ENCODE measurements around the gene PHLDA2.

- TF ChIP-seq CTCF (IDR thresholded peaks at IDR 0.05; ENCODE audit: borderline replicate concordance, extremely low read depth, low read length, poor library complexity, severe bottlenecking) (no peak), EZH2 (IDR thresholded peaks at IDR 0.05; ENCODE audit: borderline replicate concordance, low read depth, low read length, severe bottlenecking) (no peak)
Measured at GRCh38 chr11:2899080-2899783, 30.0 kb downstream of the PHLDA2 start.

Data from DND-41 (cell line).